ENCODE data around the gene DIAPH2. TPM values are rescaled to one million over a fixed set of nuclear protein-coding genes. Genes with fewer than 3 reads are reported as not detected.

DIAPH2 gene
- total and polyA plus RNA-seq, 2 donors (not counting 1 experiment from before 2014, with no cell fraction given), result 4.2 to 32.4 TPM

DNA sequence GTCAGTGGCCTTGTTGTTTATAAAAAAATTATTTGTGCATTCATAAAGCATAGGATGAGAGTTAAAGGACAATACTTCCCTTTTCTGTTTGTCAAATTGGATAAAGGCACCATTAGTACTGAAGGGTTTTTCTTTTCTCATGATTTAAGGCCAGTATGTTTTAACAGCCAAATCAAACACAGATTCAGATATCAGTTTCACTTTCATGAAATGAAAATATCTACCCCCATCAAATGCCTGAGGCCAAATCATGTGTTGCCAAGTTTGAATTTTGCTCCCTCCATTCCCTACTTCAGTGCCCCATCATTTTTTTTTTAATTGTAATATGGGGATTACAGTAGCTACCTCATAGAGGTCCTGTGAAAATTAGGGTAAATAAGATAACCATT, 944.9 kb downstream of the DIAPH2 start:
- CTCF ChIA-PET, result no interaction called here
- no peaks in the 10 kb centered on the region for H3K27me3 ChIP-seq (replicated peaks in 1 of 4; ENCODE audit: control extremely low read depth in 1 of 4, control insufficient read depth in 3 of 4, insufficient read depth in 4 of 4, low read length in 3 of 4)
- Mint-ChIP-seq H3K27ac (no peak overlapping the region), H3K27me3 (peaks cover 8% of the 10 kb centered on the region), H3K4me3 (no peak overlapping the region), H3K9me3 (ENCODE audit: insufficient read depth) (no peaks in the 10 kb centered on the region), H3K4me1 (no peaks in the 10 kb centered on the region)
- TF ChIP-seq EZH2 (IDR thresholded peaks at IDR 0.05; ENCODE audit: borderline replicate concordance, insufficient read depth, low read depth, low read length, poor library complexity, severe bottlenecking), result no peak
- TF ChIP-seq, protein P1, sequence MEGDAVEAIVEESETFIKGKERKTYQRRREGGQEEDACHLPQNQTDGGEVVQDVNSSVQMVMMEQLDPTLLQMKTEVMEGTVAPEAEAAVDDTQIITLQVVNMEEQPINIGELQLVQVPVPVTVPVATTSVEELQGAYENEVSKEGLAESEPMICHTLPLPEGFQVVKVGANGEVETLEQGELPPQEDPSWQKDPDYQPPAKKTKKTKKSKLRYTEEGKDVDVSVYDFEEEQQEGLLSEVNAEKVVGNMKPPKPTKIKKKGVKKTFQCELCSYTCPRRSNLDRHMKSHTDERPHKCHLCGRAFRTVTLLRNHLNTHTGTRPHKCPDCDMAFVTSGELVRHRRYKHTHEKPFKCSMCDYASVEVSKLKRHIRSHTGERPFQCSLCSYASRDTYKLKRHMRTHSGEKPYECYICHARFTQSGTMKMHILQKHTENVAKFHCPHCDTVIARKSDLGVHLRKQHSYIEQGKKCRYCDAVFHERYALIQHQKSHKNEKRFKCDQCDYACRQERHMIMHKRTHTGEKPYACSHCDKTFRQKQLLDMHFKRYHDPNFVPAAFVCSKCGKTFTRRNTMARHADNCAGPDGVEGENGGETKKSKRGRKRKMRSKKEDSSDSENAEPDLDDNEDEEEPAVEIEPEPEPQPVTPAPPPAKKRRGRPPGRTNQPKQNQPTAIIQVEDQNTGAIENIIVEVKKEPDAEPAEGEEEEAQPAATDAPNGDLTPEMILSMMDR (IDR thresholded peaks at IDR 0.05), result no peak
- intact Hi-C loops (cut with micrococcal nuclease), result no loop called here
- H3K4me3 ChIP-seq (ENCODE audit: control extremely low read depth in 1 of 5, extremely low read depth in 1 of 5, insufficient read depth in 1 of 5, low read depth in 2 of 5, low read length in 4 of 5), result no peak overlapping the region
- no peak overlapping the region for H3K9ac ChIP-seq (ENCODE audit: low read length)
- POLR2A ChIA-PET, result no interaction called here
- H4K20me1 ChIP-seq (ENCODE audit: control insufficient read depth, insufficient read depth, low read length, poor library complexity, severe bottlenecking), result no peaks in the 10 kb centered on the region
- H3K4me1 ChIP-seq (ENCODE audit: control insufficient read depth in 2 of 2, insufficient read depth in 2 of 2, low read length in 2 of 2), result no peaks in the 10 kb centered on the region
- H3K9me3 ChIP-seq (ENCODE audit: control extremely low read depth in 1 of 3, control insufficient read depth in 2 of 3, insufficient read depth in 1 of 3, low read length in 2 of 3), result no peaks in the 10 kb centered on the region
- no peaks in the 10 kb centered on the region for H3K79me2 ChIP-seq (ENCODE audit: control insufficient read depth, insufficient read depth, low read length)
- no peak overlapping the region for H2AFZ ChIP-seq (ENCODE audit: insufficient read depth, low read depth, low read length, poor library complexity, severe bottlenecking)
- no peaks in the 10 kb centered on the region for H3K36me3 ChIP-seq (replicated peaks in 1 of 2; ENCODE audit: control extremely low read depth in 1 of 2, control insufficient read depth in 1 of 2, extremely low read depth in 1 of 2, insufficient read depth in 2 of 2, low read length in 1 of 2)
- DNase-seq (no peak), ATAC-seq (ENCODE audit: low read depth) (no peak)
- H3K4me2 ChIP-seq (replicated peaks; ENCODE audit: low read depth, low read length, poor library complexity, severe bottlenecking), result no peak overlapping the region
- H3K27ac ChIP-seq (ENCODE audit: low read length in 2 of 2), result no peak overlapping the region

DNA sequence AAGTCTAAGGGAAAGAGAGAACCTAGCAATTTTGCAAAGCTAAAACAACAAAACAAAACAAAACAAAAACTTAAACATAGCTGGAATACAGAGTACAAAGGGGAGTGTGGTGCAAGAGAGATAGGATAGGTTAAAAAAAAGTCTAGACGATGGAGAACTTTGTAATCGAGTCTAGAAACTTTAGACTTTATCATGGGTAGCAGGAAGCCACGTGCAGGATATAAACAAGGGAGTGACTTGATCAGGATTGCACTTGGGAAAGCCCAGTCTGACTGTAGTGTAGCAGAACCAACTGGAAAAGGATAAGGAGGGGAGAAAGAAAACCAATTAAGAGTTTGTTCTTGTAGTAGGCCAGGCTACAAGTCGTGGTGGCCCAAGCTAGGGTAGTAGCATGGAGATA, 949.2 kb downstream of the DIAPH2 start:
- no peak overlapping the region for H3K4me3 Mint-ChIP-seq
- DNase-seq, result no peak
- no peak for TF ChIP-seq EZH2 (IDR thresholded peaks at IDR 0.05; ENCODE audit: borderline replicate concordance, insufficient read depth, low read depth, low read length, poor library complexity, severe bottlenecking)
- TF ChIP-seq, protein P1 (IDR thresholded peaks at IDR 0.05), result no peak
- Histone ChIP-seq H2AFZ (ENCODE audit: insufficient read depth, low read depth, low read length, poor library complexity, severe bottlenecking) (no peak overlapping the region), H3K4me2 (replicated peaks; ENCODE audit: low read depth, low read length, poor library complexity, severe bottlenecking) (no peak overlapping the region), H4K20me1 (ENCODE audit: control insufficient read depth, insufficient read depth, low read length, poor library complexity, severe bottlenecking) (no peaks in the 10 kb centered on the region), H3K36me3 (replicated peaks in 1 of 2; ENCODE audit: control extremely low read depth in 1 of 2, control insufficient read depth in 1 of 2, extremely low read depth in 1 of 2, insufficient read depth in 2 of 2, low read length in 1 of 2) (no peaks in the 10 kb centered on the region), H3K9me3 (ENCODE audit: control extremely low read depth in 1 of 3, control insufficient read depth in 2 of 3, insufficient read depth in 1 of 3, low read length in 2 of 3) (no peaks in the 10 kb centered on the region), H3K79me2 (ENCODE audit: control insufficient read depth, insufficient read depth, low read length) (no peaks in the 10 kb centered on the region), H3K9ac (ENCODE audit: low read length) (no peak overlapping the region), H3K4me3 (ENCODE audit: control extremely low read depth in 1 of 5, extremely low read depth in 1 of 5, insufficient read depth in 1 of 5, low read depth in 2 of 5, low read length in 4 of 5) (no peak overlapping the region), H3K27ac (ENCODE audit: low read length in 2 of 2) (no peak overlapping the region), H3K4me1 (ENCODE audit: control insufficient read depth in 2 of 2, insufficient read depth in 2 of 2, low read length in 2 of 2) (no peaks in the 10 kb centered on the region), H3K27me3 (replicated peaks in 1 of 4; ENCODE audit: control extremely low read depth in 1 of 4, control insufficient read depth in 3 of 4, insufficient read depth in 4 of 4, low read length in 3 of 4) (no peaks in the 10 kb centered on the region)
- no peaks in the 10 kb centered on the region for H3K27me3 Mint-ChIP-seq
- ChIA-PET CTCF (no interaction called here), POLR2A (no interaction called here)
- no peaks in the 10 kb centered on the region for H3K9me3 Mint-ChIP-seq (ENCODE audit: insufficient read depth)
- intact Hi-C loops (cut with micrococcal nuclease), result no loop called here
- no peak overlapping the region for H3K27ac Mint-ChIP-seq
- WGBS (ENCODE audit: insufficient coverage), result 88% methylated on average over 3 of the region's 4 CpGs
- ATAC-seq (ENCODE audit: low read depth), result no peak
- H3K4me1 Mint-ChIP-seq, result no peaks in the 10 kb centered on the region

All from B cell (primary cell).